Transverse colon (tissue), 3 donors: ENCODE data around the gene COL19A1.

Experiments
- CTCF ChIP-seq, 5 experiments: fragments of 200-600 bp in 3 of 5; fragments of 450-650 bp in 2 of 5; sonication (generic) in 3 of 5; IDR thresholded peaks; 1 replicate in 2 of 5; 2 replicates in 3 of 5; pipeline ENCODE4 v1.5.1; 2016 to 2017; ENCODE audit warnings: antibody characterized with exemption in 5 of 5, inconsistent platforms in 3 of 5, mild to moderate bottlenecking in 2 of 5, moderate library complexity in 1 of 5
- EP300 ChIP-seq: sonication (generic); formaldehyde crosslinking; IDR thresholded peaks from one replicate; pipeline ENCODE4 v1.6.1; 2017; ENCODE audit warnings: antibody characterized with exemption, low read depth
- POLR2A ChIP-seq: fragments of 450-650 bp; IDR thresholded peaks from one replicate; pipeline ENCODE4 v1.6.1; 2016; ENCODE audit warnings: antibody characterized with exemption, mild to moderate bottlenecking, moderate library complexity

GRCh38 chr6:69895396-69895795 lies 29.0 kb downstream of the COL19A1 start:
- TF ChIP-seq CTCF (IDR thresholded peaks at IDR 0.05) = no peak
- TF ChIP-seq POLR2A = no peak
- TF ChIP-seq EP300 = no peak
